Kidney (tissue), 14 donors: ENCODE measurements around the gene CRLF3. TPM values are rescaled to one million over a fixed set of nuclear protein-coding genes. Genes with fewer than 3 reads are reported as not detected.
"Not testable (repeated sequence)": the region's sequence is repeated elsewhere in the genome, so short reads cannot be mapped to it uniquely, and the experiment has no call there.

Experiments used
- DNase-seq, 5 donors: peaks; one replicate each; pipeline ENCODE4 v3.0.0-alpha.2; 2013 to 2020
- FAIRE-seq: peaks from 2 replicates; lab custom pipeline; 2012; peaks lifted over from hg19 to GRCh38; lab: Jason Lieb, UNC
- H3K27ac ChIP-seq, 2 donors: one replicate each; pipeline ENCODE4 v1.7.0; 2013; ENCODE audit warnings: low read depth in 2 of 2, low read length in 2 of 2, inconsistent platforms in 1 of 2
- H3K27me3 ChIP-seq: one replicate; pipeline ENCODE4 v1.7.1; 2013; ENCODE audit warnings: low read length, inconsistent platforms; ENCODE audit not compliant: control insufficient read depth, insufficient read depth
- H3K36me3 ChIP-seq, 3 donors: one replicate each; pipeline versions ENCODE4 v1.7.0 to v1.7.1; 2013; ENCODE audit warnings: low read length in 3 of 3, control low read depth in 1 of 3, inconsistent platforms in 1 of 3; ENCODE audit not compliant: insufficient read depth in 3 of 3, control insufficient read depth in 2 of 3
- H3K4me1 ChIP-seq, 3 donors: one replicate each; pipeline versions ENCODE4 v1.7.0 to v1.7.1; 2013; ENCODE audit warnings: low read length in 3 of 3, inconsistent platforms in 1 of 3, low read depth in 1 of 3; ENCODE audit not compliant: control insufficient read depth in 2 of 3, insufficient read depth in 2 of 3
- H3K4me3 ChIP-seq, 3 donors: one replicate each; pipeline versions ENCODE4 v1.7.0 to v1.8.1; 2013; ENCODE audit warnings: low read length in 3 of 3, control low read depth in 1 of 3, inconsistent platforms in 1 of 3
- H3K9ac ChIP-seq, 3 donors: one replicate each; pipeline versions ENCODE4 v1.7.0 to v1.7.1; 2013; ENCODE audit warnings: low read length in 3 of 3, control low read depth in 1 of 3, inconsistent platforms in 1 of 3
- H3K9me3 ChIP-seq, 3 donors: one replicate each; pipeline versions ENCODE4 v1.7.0 to v1.7.1; 2013; ENCODE audit warnings: low read length in 3 of 3, control low read depth in 1 of 3, inconsistent platforms in 1 of 3; ENCODE audit not compliant: control insufficient read depth in 2 of 3, insufficient read depth in 1 of 3
- CTCF ChIP-seq: IDR thresholded peaks from 3 replicates; pipeline ENCODE4 v1.5.1; 2012; ENCODE audit warnings: mild to moderate bottlenecking, moderate library complexity, borderline replicate concordance; ENCODE audit not compliant: insufficient read depth; ENCODE audit errors: extremely low read depth
- intact Hi-C: fragments of 100-400 bp; cut with DNase I; formaldehyde crosslinking; loops from one replicate; pipeline ENCODE4 v1.11.1; 2022
- polyA plus RNA-seq: library from polyadenylated mRNA; stranded (reverse); fragments of 350-450 nt; fragmentation: Illumina TruSeq; extraction: RNeasy Lipid Tissue Mini Kit (QIAGEN cat#74804); gene quantifications from one replicate; pipeline ENCODE4 v1.2.3, GENCODE V29; 2014; ENCODE audit warnings: low read depth, low replicate concordance; ENCODE audit not compliant: insufficient read depth
- total RNA-seq: library from RNA; stranded (reverse); fragmentation: NEBNext Ultra II Directional; extraction: Animal tissue kit (Norgen Biotek cat#: 25700); gene quantifications from one replicate; pipeline ENCODE4 v1.2.1, GENCODE V29; 2021
- donor health status: control.
- donor health status: control.
- donor health status: control.
- donor health status: control.
- donor health status: control.
- donor health status: DM: yes; HTN: yes; CAD: no.
- donor health status: Normal renal cell carcinoma (clear cell type).

Gene CRLF3
- total and polyA plus RNA-seq, 2 donors from 2014 or later = 3.4 to 12.9 TPM

DNA sequence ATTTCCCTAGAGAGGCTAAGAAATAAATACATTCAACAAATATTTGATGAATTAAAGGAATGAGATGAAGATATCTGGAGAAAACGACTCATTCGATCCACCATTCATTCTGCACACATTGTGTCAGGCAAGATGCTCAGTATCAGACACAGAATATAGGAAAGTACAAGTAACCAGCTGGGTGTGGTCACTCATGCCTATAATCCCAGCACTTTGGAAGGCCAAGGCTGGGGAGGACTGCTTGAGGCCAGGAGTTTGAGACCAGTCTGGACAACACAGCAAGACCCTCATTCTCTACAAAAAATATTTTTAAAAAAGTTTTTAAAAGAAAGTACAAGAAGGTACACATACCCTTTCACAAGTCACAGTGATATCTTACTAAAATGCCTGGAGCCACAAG lies 42.3 kb downstream of the CRLF3 start:
- Histone ChIP-seq H3K36me3 (peaks cover 0 to 9% (median 3%) of the 10 kb centered on the region in 3 donors), H3K27me3 (no peaks in the 10 kb centered on the region), H3K9ac (no peak overlapping the region), H3K9me3 (no peaks in the 10 kb centered on the region), H3K4me3 (no peak overlapping the region), H3K27ac (no peak overlapping the region), H3K4me1 (no peaks in the 10 kb centered on the region)
- TF ChIP-seq CTCF = no peak
- intact Hi-C loops = no loop called here
- FAIRE-seq (no peak), DNase-seq (no peak)

- intact Hi-C loops = no loop called here
- FAIRE-seq = no peak
Observed at GRCh38 chr17:30780343-30780742, 44.1 kb downstream of the CRLF3 start.

GRCh38 chr17:30768771-30769170 lies 55.7 kb downstream of the CRLF3 start:
- FAIRE-seq, H3K36me3 ChIP-seq, H3K27me3 ChIP-seq, H3K9ac ChIP-seq, intact Hi-C loops, H3K27ac ChIP-seq, DNase-seq, H3K4me3 ChIP-seq, H3K9me3 ChIP-seq, H3K4me1 ChIP-seq: not testable (repeated sequence)

More at GRCh38 chr17:30780343-30780742, 44.1 kb downstream of the CRLF3 start:
- no peak overlapping the region for H3K4me3 ChIP-seq
- H3K36me3 ChIP-seq = peaks cover 0 to 9% (median 3%) of the 10 kb centered on the region in 3 donors
- H3K4me1 ChIP-seq = no peaks in the 10 kb centered on the region
- no peak overlapping the region for H3K9ac ChIP-seq
- DNase-seq = no peak
- H3K27me3 ChIP-seq = no peaks in the 10 kb centered on the region
- TF ChIP-seq CTCF = no peak
- no peak overlapping the region for H3K27ac ChIP-seq
- H3K9me3 ChIP-seq = no peaks in the 10 kb centered on the region

DNA sequence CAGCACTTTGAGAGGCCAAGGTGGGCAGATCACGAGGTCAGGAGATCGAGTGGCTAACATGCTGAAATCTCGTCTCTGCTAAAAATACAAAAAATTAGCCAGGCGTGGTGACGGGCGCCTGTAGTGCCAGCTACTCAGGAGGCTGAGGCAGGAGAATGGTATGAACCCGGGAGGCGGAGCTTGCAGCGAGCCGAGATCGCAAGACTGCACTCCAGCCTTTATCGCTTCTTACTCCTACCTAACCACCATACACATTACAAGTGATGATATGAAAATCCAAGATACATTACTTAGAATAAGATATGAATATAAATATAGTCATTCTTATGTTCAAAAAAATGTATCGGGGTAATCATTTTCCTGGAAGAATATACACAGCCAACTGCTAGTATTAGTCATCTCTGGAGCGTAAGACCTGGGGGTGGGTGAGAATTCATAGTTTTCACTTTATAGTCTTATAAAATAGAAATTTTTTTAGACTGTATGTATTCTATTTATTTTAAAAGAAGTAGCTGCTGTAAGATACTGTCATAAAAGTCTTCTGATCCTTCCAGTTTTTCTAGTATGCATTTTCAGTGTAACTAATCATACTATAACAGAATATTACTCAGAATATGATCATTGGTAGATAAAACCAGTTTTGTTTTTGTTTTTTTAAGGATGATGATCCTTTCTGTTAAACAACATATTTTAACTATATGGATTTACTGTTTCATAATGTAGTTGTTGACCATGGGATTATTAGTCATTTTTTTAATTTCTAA lies 56.7 kb downstream of the CRLF3 start:
- H3K4me1 ChIP-seq, H3K4me3 ChIP-seq, H3K9ac ChIP-seq, DNase-seq, H3K9me3 ChIP-seq, H3K27me3 ChIP-seq, H3K36me3 ChIP-seq, H3K27ac ChIP-seq, intact Hi-C loops: not testable (repeated sequence)
- FAIRE-seq = peak; percentile 19
